ENCODE data around the gene INIP.
A peak's percentile ranks its signal among the peaks of the same experiment; 100 is the strongest.

The INIP gene

GRCh38 chr9:112717661-112718331 lies at the start of gene INIP:
TSS of gene INIP (minus strand) at chr9:112718117. CDS start at chr9:112716485, 1,632 bp downstream.
- peaks cover 12% of the 10 kb centered on the region for H3K36me3 ChIP-seq (ENCODE audit: control insufficient read depth, insufficient read depth, low read length)
- peak within 1 kb of the TSS; percentile 89 for H3K4me3 ChIP-seq (ENCODE audit: low read depth, low read length)
- no peaks in the 10 kb centered on the region for H3K27me3 ChIP-seq (ENCODE audit: control insufficient read depth, insufficient read depth, low read length)
- H3K4me1 ChIP-seq (ENCODE audit: control insufficient read depth, insufficient read depth, low read length) = no peaks in the 10 kb centered on the region
- peak within 1 kb of the TSS; percentile 70 for H3K9ac ChIP-seq (ENCODE audit: low read length)
- peak within 1 kb of the TSS; percentile 52; the same call in 1 of the 2 replicates for H3K27ac ChIP-seq (ENCODE audit: low read depth, low read length)
- H3K9me3 ChIP-seq (ENCODE audit: control insufficient read depth, insufficient read depth, low read depth, low read length) = peaks cover 3% of the 10 kb centered on the region; the same call in 1 of the 2 replicates

- H3K9ac ChIP-seq (ENCODE audit: low read length) = no peak overlapping the region
- H3K36me3 ChIP-seq (ENCODE audit: control insufficient read depth, insufficient read depth, low read length) = no peaks in the 10 kb centered on the region
- H3K4me3 ChIP-seq (ENCODE audit: low read depth, low read length) = no peak overlapping the region
- H3K9me3 ChIP-seq (ENCODE audit: control insufficient read depth, insufficient read depth, low read depth, low read length) = 0 out of 2 replicates have a peak, but pooled peaks cover 3% of the 10 kb centered on the region
- H3K27me3 ChIP-seq (ENCODE audit: control insufficient read depth, insufficient read depth, low read length) = no peaks in the 10 kb centered on the region
- H3K27ac ChIP-seq (ENCODE audit: low read depth, low read length) = no peak overlapping the region
- H3K4me1 ChIP-seq (ENCODE audit: control insufficient read depth, insufficient read depth, low read length) = peaks cover 27% of the 10 kb centered on the region
These were observed 47.4 kb upstream of the INIP start for GRCh38 chr9:112765281-112765680.

GRCh38 chr9:112764837-112765236 lies 46.9 kb upstream of the INIP start:
- Histone ChIP-seq H3K36me3 (ENCODE audit: control insufficient read depth, insufficient read depth, low read length) (no peaks in the 10 kb centered on the region), H3K9me3 (ENCODE audit: control insufficient read depth, insufficient read depth, low read depth, low read length) (0 out of 2 replicates have a peak, but pooled peaks cover 3% of the 10 kb centered on the region), H3K9ac (ENCODE audit: low read length) (no peak overlapping the region), H3K27me3 (ENCODE audit: control insufficient read depth, insufficient read depth, low read length) (no peaks in the 10 kb centered on the region), H3K4me3 (ENCODE audit: low read depth, low read length) (no peak overlapping the region), H3K4me1 (ENCODE audit: control insufficient read depth, insufficient read depth, low read length) (peaks cover 29% of the 10 kb centered on the region), H3K27ac (ENCODE audit: low read depth, low read length) (no peak overlapping the region)

GRCh38 chr9:112764344-112764743 lies 46.4 kb upstream of the INIP start:
- H3K4me3 ChIP-seq (ENCODE audit: low read depth, low read length) = no peak overlapping the region
- H3K36me3 ChIP-seq (ENCODE audit: control insufficient read depth, insufficient read depth, low read length) = no peaks in the 10 kb centered on the region
- H3K27me3 ChIP-seq (ENCODE audit: control insufficient read depth, insufficient read depth, low read length) = no peaks in the 10 kb centered on the region
- peaks cover 29% of the 10 kb centered on the region for H3K4me1 ChIP-seq (ENCODE audit: control insufficient read depth, insufficient read depth, low read length)
- H3K27ac ChIP-seq (ENCODE audit: low read depth, low read length) = no peak overlapping the region
- H3K9ac ChIP-seq (ENCODE audit: low read length) = no peak overlapping the region
- 0 out of 2 replicates have a peak, but pooled peaks cover 3% of the 10 kb centered on the region for H3K9me3 ChIP-seq (ENCODE audit: control insufficient read depth, insufficient read depth, low read depth, low read length)

- Histone ChIP-seq H3K4me1 (ENCODE audit: control insufficient read depth, insufficient read depth, low read length) (peaks cover 29% of the 10 kb centered on the region), H3K36me3 (ENCODE audit: control insufficient read depth, insufficient read depth, low read length) (no peaks in the 10 kb centered on the region), H3K9me3 (ENCODE audit: control insufficient read depth, insufficient read depth, low read depth, low read length) (0 out of 2 replicates have a peak, but pooled peaks cover 3% of the 10 kb centered on the region), H3K9ac (ENCODE audit: low read length) (no peak overlapping the region), H3K27ac (ENCODE audit: low read depth, low read length) (no peak overlapping the region), H3K4me3 (ENCODE audit: low read depth, low read length) (no peak overlapping the region), H3K27me3 (ENCODE audit: control insufficient read depth, insufficient read depth, low read length) (no peaks in the 10 kb centered on the region)
These were observed 45.0 kb upstream of the INIP start for GRCh38 chr9:112762726-112763518.

- H3K9me3 ChIP-seq (ENCODE audit: control insufficient read depth, insufficient read depth, low read depth, low read length) = 0 out of 2 replicates have a peak, but pooled peaks cover 3% of the 10 kb centered on the region
These were observed 44.2 kb upstream of the INIP start for GRCh38 chr9:112761912-112762655.

GRCh38 chr9:112760821-112761220 lies 42.9 kb upstream of the INIP start:
- no peak overlapping the region for H3K4me3 ChIP-seq (ENCODE audit: low read depth, low read length)
- peaks cover 29% of the 10 kb centered on the region for H3K4me1 ChIP-seq (ENCODE audit: control insufficient read depth, insufficient read depth, low read length)
- no peaks in the 10 kb centered on the region for H3K9me3 ChIP-seq (ENCODE audit: control insufficient read depth, insufficient read depth, low read depth, low read length)
- H3K9ac ChIP-seq (ENCODE audit: low read length) = no peak overlapping the region
- H3K36me3 ChIP-seq (ENCODE audit: control insufficient read depth, insufficient read depth, low read length) = no peaks in the 10 kb centered on the region
- H3K27ac ChIP-seq (ENCODE audit: low read depth, low read length) = no peak overlapping the region
- no peaks in the 10 kb centered on the region for H3K27me3 ChIP-seq (ENCODE audit: control insufficient read depth, insufficient read depth, low read length)

More at GRCh38 chr9:112761912-112762655, 44.2 kb upstream of the INIP start:
- Histone ChIP-seq H3K27ac (ENCODE audit: low read depth, low read length) (no peak overlapping the region), H3K4me1 (ENCODE audit: control insufficient read depth, insufficient read depth, low read length) (peaks cover 29% of the 10 kb centered on the region), H3K36me3 (ENCODE audit: control insufficient read depth, insufficient read depth, low read length) (no peaks in the 10 kb centered on the region), H3K4me3 (ENCODE audit: low read depth, low read length) (no peak overlapping the region), H3K9ac (ENCODE audit: low read length) (no peak overlapping the region), H3K27me3 (ENCODE audit: control insufficient read depth, insufficient read depth, low read length) (no peaks in the 10 kb centered on the region)

GRCh38 chr9:112757940-112758339 lies 40.0 kb upstream of the INIP start:
- Histone ChIP-seq H3K9ac (ENCODE audit: low read length) (no peak overlapping the region), H3K27ac (ENCODE audit: low read depth, low read length) (no peak overlapping the region), H3K36me3 (ENCODE audit: control insufficient read depth, insufficient read depth, low read length) (no peaks in the 10 kb centered on the region), H3K4me1 (ENCODE audit: control insufficient read depth, insufficient read depth, low read length) (peaks cover 33% of the 10 kb centered on the region), H3K9me3 (ENCODE audit: control insufficient read depth, insufficient read depth, low read depth, low read length) (no peaks in the 10 kb centered on the region), H3K4me3 (ENCODE audit: low read depth, low read length) (no peak overlapping the region), H3K27me3 (ENCODE audit: control insufficient read depth, insufficient read depth, low read length) (no peaks in the 10 kb centered on the region)

- no peak overlapping the region for H3K27ac ChIP-seq (ENCODE audit: low read depth, low read length)
- H3K4me3 ChIP-seq (ENCODE audit: low read depth, low read length) = no peak overlapping the region
- H3K4me1 ChIP-seq (ENCODE audit: control insufficient read depth, insufficient read depth, low read length) = peaks cover 29% of the 10 kb centered on the region
These were observed 39.5 kb upstream of the INIP start for GRCh38 chr9:112757282-112757883.

GRCh38 chr9:112755675-112756074 lies 37.8 kb upstream of the INIP start:
- Histone ChIP-seq H3K36me3 (ENCODE audit: control insufficient read depth, insufficient read depth, low read length) (no peaks in the 10 kb centered on the region), H3K9ac (ENCODE audit: low read length) (peak overlapping the region; percentile 65), H3K4me1 (ENCODE audit: control insufficient read depth, insufficient read depth, low read length) (peaks cover 31% of the 10 kb centered on the region), H3K9me3 (ENCODE audit: control insufficient read depth, insufficient read depth, low read depth, low read length) (no peaks in the 10 kb centered on the region), H3K27ac (ENCODE audit: low read depth, low read length) (no peak overlapping the region), H3K4me3 (ENCODE audit: low read depth, low read length) (peak overlapping the region; percentile 33; the same call in 1 of the 2 replicates), H3K27me3 (ENCODE audit: control insufficient read depth, insufficient read depth, low read length) (no peaks in the 10 kb centered on the region)

More at GRCh38 chr9:112757282-112757883, 39.5 kb upstream of the INIP start:
- no peaks in the 10 kb centered on the region for H3K27me3 ChIP-seq (ENCODE audit: control insufficient read depth, insufficient read depth, low read length)
- H3K9me3 ChIP-seq (ENCODE audit: control insufficient read depth, insufficient read depth, low read depth, low read length) = no peaks in the 10 kb centered on the region
- H3K36me3 ChIP-seq (ENCODE audit: control insufficient read depth, insufficient read depth, low read length) = no peaks in the 10 kb centered on the region
- no peak overlapping the region for H3K9ac ChIP-seq (ENCODE audit: low read length)
